ENCODE data around the gene MYPN.

MYPN gene

DNA sequence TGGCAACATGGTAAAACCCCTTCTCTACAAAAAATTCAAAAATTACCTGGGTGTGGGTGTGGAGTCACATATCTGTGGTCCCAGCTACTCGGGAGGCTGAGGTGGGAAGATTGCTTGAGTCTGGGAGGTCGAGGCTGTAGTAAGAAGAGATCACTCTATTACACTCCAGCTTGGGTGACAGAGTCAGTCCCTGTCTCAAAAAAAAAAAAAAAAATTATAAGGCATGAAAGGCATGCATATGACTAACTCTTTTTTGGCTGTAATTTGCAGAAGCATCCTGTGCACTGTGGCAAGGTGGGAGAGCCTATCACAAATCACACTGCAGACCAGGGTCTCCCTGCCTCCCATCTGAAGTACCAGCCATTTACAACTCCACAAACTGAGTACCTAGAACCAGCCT is 14.1 kb upstream of the MYPN start:
- Mint-ChIP-seq H3K9me3 (no peaks in the 10 kb centered on the region), H3K4me1 (no peaks in the 10 kb centered on the region), H3K4me3 (no peak overlapping the region), H3K36me3 (ENCODE audit: low read depth) (no peaks in the 10 kb centered on the region), H3K27ac (no peak overlapping the region), H3K27me3 (ENCODE audit: low read depth) (no peaks in the 10 kb centered on the region)
- TF ChIP-seq, protein P1, sequence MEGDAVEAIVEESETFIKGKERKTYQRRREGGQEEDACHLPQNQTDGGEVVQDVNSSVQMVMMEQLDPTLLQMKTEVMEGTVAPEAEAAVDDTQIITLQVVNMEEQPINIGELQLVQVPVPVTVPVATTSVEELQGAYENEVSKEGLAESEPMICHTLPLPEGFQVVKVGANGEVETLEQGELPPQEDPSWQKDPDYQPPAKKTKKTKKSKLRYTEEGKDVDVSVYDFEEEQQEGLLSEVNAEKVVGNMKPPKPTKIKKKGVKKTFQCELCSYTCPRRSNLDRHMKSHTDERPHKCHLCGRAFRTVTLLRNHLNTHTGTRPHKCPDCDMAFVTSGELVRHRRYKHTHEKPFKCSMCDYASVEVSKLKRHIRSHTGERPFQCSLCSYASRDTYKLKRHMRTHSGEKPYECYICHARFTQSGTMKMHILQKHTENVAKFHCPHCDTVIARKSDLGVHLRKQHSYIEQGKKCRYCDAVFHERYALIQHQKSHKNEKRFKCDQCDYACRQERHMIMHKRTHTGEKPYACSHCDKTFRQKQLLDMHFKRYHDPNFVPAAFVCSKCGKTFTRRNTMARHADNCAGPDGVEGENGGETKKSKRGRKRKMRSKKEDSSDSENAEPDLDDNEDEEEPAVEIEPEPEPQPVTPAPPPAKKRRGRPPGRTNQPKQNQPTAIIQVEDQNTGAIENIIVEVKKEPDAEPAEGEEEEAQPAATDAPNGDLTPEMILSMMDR (IDR thresholded peaks at IDR 0.05; ENCODE audit: unreplicated experiment in 3 of 3) = no peak

DNA sequence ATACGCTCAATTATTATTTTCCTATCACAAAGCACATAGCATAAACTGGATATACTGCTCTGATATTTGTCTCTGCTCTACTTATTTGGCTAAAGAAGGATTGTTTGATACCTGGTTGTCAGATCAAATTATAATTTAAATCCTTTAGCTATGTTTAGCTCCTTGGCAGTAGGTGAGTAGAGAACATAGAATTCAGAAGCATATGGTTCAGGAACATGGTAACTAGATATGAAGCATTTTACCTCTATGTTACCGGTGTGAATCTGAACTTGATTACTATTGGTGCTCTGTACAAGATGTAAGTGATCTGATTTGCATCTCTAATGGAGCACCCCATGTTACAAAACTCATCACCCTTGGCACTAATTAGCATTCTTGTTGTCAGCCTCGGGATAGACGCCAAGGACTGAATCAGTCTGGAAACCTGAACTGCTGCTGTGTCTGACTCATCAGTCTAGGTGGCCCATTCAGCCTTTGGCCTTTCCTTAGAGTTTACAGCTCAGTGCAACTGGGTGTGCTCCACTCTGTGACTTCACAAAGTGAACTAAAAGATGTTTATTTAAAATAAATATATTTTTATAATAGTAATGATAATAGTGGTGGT is 12.3 kb upstream of the MYPN start:
- Mint-ChIP-seq H3K27ac (no peak overlapping the region), H3K9me3 (no peaks in the 10 kb centered on the region), H3K4me1 (no peaks in the 10 kb centered on the region), H3K36me3 (ENCODE audit: low read depth) (no peaks in the 10 kb centered on the region), H3K27me3 (ENCODE audit: low read depth) (no peaks in the 10 kb centered on the region), H3K4me3 (no peak overlapping the region)
- TF ChIP-seq, protein P1 (IDR thresholded peaks at IDR 0.05; ENCODE audit: unreplicated experiment in 3 of 3) = no peak

DNA sequence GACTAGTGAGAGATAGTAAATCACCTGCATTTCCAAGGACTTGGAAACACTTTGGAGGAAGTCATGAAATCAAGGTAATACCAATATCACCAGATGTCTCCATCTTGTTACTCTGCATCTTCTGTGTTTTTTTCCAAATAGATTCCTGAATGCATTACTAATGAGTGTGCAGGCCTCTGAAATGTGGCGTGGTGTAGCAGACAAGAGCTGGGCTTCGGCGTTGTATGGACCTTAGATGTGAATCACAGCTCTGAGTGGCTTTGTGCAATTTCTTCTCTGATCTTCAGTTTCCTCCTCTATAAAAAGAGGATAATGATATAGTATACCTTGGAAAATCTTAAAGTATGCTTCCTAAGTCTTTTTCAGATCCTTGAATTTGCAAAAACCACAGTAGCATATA is 9.6 kb upstream of the MYPN start:
- TF ChIP-seq, protein P1 (IDR thresholded peaks at IDR 0.05; ENCODE audit: unreplicated experiment in 3 of 3) = no peak
- Mint-ChIP-seq H3K4me1 (no peaks in the 10 kb centered on the region), H3K27me3 (ENCODE audit: low read depth) (no peaks in the 10 kb centered on the region), H3K9me3 (no peaks in the 10 kb centered on the region), H3K36me3 (ENCODE audit: low read depth) (no peaks in the 10 kb centered on the region), H3K27ac (no peak overlapping the region), H3K4me3 (no peak overlapping the region)

DNA sequence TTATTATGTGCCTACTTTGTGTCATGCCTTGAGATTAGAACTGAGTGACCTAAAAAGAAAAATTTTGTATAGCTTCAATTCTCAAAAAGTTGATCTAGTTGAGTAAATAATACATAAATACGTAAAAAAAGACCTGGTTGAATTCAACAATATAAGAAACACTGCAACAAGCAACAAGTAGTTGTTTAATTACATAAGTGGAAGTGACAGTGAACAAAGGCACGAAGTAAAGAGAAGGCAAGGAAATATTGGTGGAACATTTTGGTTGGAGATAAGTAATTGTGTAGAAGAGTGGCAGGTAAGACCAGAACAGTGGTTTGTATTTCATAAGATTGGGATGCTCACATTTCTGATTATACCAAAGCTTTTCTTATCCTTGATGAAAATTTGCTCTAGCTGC is 8.2 kb upstream of the MYPN start:
- Mint-ChIP-seq H3K27ac (no peak overlapping the region), H3K9me3 (no peaks in the 10 kb centered on the region)
- TF ChIP-seq, protein P1 (IDR thresholded peaks at IDR 0.05; ENCODE audit: unreplicated experiment in 3 of 3) = no peak

DNA sequence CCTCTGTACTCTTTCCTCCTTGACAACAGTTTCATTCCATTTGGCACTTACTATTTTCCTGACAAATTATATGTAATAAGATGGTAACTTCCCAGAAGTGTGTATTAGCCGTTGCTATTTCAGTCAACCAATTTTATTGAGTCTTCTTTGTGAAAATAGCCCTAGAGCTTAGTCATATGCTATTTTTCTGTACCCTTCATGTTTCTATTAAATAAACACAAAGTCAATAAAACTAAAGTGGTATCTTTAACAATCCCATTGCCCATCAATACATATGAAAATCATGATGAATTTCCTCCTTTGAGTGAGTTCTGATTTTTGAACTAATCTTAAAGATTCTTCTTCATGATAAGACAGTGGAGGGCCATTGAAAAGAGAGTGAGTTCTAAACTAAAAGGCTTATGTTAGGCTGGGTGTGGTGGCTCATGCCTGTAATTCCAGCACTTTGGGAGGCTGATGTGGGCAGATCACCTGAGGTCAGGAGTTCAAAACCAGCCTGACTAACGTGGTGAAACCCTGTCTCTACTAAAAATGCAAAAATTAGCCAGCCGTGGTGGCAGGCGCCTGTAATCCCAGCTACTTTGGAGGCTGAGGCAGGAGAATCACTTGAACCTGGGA is 5.9 kb upstream of the MYPN start:
- Mint-ChIP-seq H3K9me3 (no peaks in the 10 kb centered on the region), H3K4me3 (no peak overlapping the region), H3K36me3 (ENCODE audit: low read depth) (no peaks in the 10 kb centered on the region), H3K27ac (no peak overlapping the region), H3K4me1 (peaks cover 20% of the 10 kb centered on the region), H3K27me3 (ENCODE audit: low read depth) (no peaks in the 10 kb centered on the region)
- TF ChIP-seq, protein P1 (IDR thresholded peaks at IDR 0.05; ENCODE audit: unreplicated experiment in 3 of 3) = no peak

More for the DNA sequence above, 8.2 kb upstream of the MYPN start:
- H3K4me1 Mint-ChIP-seq = peaks cover 6% of the 10 kb centered on the region
- no peaks in the 10 kb centered on the region for H3K36me3 Mint-ChIP-seq (ENCODE audit: low read depth)
- H3K27me3 Mint-ChIP-seq (ENCODE audit: low read depth) = no peaks in the 10 kb centered on the region
- no peak overlapping the region for H3K4me3 Mint-ChIP-seq

DNA sequence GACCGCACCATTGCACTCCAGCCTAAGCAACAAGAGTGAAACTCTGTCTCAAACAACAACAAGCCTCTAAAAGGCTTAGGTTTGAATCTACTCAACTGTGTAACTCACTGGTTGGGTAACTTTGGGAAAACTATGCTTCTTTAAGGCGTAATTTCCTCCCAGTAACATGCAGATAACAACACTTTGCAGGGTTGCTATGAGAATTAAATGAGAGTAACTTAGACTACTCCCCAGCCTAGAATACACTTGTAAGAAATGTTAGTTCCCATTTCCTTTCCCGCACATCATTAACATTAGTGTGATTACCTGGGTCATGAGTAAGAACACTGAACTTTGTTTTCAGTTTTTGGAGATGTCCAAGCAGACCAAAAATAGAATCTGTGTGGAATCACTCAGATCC is 5.4 kb upstream of the MYPN start:
- H3K4me3 Mint-ChIP-seq = no peak overlapping the region
- TF ChIP-seq, protein P1 (IDR thresholded peaks at IDR 0.05; ENCODE audit: unreplicated experiment in 3 of 3) = no peak
- no peaks in the 10 kb centered on the region for H3K36me3 Mint-ChIP-seq (ENCODE audit: low read depth)
- no peaks in the 10 kb centered on the region for H3K9me3 Mint-ChIP-seq
- H3K27me3 Mint-ChIP-seq (ENCODE audit: low read depth) = no peaks in the 10 kb centered on the region
- peaks cover 20% of the 10 kb centered on the region for H3K4me1 Mint-ChIP-seq
- H3K27ac Mint-ChIP-seq = no peak overlapping the region
